Adrenal gland (tissue), 5 donors: ENCODE data around the gene DCUN1D2.

Experiments used
- POLR2A ChIP-seq, 2 donors: fragments of 450-650 bp; IDR thresholded peaks; one replicate each; pipeline ENCODE4 v1.6.1; 2017; ENCODE audit warnings: antibody characterized with exemption in 2 of 2, mild to moderate bottlenecking in 2 of 2, moderate library complexity in 1 of 2
- TF ChIP-seq, protein P1 (sequence below), 6 experiments: fragments of 450-650 bp in 4 of 6; fragments of 200-600 bp in 2 of 6; sonication (generic) in 1 of 6; IDR thresholded peaks; 1 replicate in 5 of 6; 2 replicates in 1 of 6; pipeline versions ENCODE4 v1.5.1 to v1.8.0; 2016 to 2021; ENCODE audit warnings: antibody characterized with exemption in 6 of 6, mild to moderate bottlenecking in 2 of 6, moderate library complexity in 1 of 6
- donor health status: DM: no; HTN: no; CAD: no.

DNA sequence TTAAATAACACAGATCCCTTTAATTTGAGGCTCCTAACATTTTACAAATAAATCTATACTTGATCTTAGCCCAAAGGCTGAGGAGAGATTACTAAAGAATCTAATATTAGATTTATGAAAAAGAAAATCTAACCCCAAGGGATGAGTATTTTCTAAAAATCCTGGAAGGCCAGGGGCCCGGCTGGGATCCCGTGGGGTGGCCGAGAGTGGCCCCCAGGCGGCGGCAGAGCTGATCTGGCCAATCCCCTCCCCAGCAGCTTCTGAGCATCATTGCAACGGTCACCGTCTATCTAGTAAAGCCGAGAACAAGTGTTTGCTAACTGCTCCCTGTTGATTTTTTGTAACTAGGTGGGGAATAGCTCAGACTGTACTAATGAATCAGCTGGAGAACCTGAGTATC is 74.7 kb downstream of the DCUN1D2 start:
- TF ChIP-seq, protein P1, sequence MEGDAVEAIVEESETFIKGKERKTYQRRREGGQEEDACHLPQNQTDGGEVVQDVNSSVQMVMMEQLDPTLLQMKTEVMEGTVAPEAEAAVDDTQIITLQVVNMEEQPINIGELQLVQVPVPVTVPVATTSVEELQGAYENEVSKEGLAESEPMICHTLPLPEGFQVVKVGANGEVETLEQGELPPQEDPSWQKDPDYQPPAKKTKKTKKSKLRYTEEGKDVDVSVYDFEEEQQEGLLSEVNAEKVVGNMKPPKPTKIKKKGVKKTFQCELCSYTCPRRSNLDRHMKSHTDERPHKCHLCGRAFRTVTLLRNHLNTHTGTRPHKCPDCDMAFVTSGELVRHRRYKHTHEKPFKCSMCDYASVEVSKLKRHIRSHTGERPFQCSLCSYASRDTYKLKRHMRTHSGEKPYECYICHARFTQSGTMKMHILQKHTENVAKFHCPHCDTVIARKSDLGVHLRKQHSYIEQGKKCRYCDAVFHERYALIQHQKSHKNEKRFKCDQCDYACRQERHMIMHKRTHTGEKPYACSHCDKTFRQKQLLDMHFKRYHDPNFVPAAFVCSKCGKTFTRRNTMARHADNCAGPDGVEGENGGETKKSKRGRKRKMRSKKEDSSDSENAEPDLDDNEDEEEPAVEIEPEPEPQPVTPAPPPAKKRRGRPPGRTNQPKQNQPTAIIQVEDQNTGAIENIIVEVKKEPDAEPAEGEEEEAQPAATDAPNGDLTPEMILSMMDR (IDR thresholded peaks at IDR 0.05), result no peak
- TF ChIP-seq POLR2A (IDR thresholded peaks at IDR 0.05), result no peak
